NCI-H510A treated with DMSO at 0.1 percent for 48 hours (cell line): ENCODE results near the gene STUM.
"Not testable (repeated sequence)": the region's sequence is repeated elsewhere in the genome, so short reads cannot be mapped to it uniquely, and the experiment has no call there.

Experiments
- DNase-seq: peaks from one replicate; lab custom pipeline; 2025; lab: John Stamatoyannopoulos, UW

The STUM gene, protein sequence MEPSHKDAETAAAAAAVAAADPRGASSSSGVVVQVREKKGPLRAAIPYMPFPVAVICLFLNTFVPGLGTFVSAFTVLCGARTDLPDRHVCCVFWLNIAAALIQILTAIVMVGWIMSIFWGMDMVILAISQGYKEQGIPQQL

GRCh38 chr1:226548256-226549093, at the start of gene STUM:
TSS of gene STUM (plus strand) at chr1:226548764. CDS start at chr1:226548905, 141 bp downstream.
- peak; percentile 63 for DNase-seq

DNA sequence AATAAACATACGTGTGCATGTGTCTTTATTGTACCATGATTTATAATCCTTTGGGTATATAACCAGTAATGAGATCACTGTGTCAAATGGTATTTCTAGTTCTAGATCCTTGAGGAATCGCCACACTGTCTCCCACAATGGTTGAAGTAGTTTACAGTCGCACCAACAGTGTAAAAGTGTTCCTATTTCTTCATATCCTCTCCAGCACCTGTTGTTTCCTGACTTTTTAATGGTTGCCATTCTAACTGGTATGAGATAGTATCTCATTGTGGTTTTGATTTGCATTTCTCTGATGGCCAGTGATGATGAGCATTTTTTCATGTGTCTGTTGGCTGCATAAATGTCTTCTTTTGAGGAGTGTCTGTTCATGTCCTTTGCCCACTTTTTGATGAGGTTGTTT, 48.9 kb upstream of the STUM start:
- not testable (repeated sequence) for DNase-seq

DNA sequence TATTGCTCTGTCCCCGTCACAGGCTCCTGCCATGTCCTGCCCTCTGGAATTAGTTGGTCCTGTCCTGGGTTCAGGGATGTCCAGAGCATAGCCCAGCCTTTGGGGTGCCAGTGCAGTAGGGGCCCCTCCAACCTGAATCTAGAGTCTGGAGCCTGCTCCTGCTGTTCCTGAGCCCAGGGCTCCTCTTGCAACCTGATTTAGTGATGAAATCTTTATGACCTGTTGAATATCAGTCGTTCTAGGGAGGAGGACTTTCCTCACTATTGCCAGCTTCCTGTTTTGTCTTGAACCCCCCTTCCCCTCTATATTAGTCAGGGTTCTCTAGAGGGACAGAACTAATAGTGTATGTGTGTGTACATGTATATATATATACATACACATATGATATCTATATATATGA, 42.5 kb upstream of the STUM start:
- no peak for DNase-seq

DNA sequence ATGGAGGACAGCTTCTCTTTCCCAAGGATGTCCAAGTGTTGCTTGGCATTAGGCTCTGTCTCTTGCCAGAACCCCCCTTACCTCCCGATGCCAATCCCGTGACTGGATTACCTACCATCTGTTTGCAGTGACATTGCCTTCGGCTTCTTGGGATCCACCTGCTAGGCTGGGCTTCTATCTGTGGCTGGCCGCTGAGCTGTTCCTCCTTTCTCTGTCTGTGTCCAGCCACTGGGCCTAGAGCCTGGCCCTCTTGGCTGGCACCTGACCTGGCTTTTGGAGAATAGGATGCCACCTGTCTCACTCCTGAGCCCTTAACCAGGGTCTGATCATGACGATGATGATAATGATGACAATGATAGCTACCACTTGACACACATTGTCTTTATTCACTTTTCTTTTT, 41.6 kb upstream of the STUM start:
- DNase-seq = no peak

GRCh38 chr1:226510453-226510852, 38.1 kb upstream of the STUM start:
- DNase-seq = no peak

DNA sequence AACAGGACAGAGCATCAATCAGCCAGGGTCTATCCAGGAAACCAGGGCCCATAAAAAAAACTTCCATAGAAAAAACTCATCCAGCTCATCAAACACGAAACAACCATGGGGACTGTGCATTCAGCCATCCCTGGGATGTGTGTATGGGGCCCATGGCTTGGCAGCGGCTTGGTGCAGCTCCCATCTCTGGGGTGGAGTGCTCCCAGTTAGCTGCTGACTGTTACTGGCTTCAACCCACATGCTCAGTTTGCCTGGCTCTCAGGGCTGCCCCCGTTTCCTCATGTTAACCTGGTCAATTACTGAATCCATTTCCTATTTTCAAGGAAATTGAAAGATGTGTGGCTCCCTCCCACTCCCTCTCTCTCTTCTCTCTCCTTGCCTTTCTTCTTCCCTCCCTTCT, 37.3 kb upstream of the STUM start:
- no peak for DNase-seq

GRCh38 chr1:226512076-226512728, 36.4 kb upstream of the STUM start:
- DNase-seq = no peak

DNA sequence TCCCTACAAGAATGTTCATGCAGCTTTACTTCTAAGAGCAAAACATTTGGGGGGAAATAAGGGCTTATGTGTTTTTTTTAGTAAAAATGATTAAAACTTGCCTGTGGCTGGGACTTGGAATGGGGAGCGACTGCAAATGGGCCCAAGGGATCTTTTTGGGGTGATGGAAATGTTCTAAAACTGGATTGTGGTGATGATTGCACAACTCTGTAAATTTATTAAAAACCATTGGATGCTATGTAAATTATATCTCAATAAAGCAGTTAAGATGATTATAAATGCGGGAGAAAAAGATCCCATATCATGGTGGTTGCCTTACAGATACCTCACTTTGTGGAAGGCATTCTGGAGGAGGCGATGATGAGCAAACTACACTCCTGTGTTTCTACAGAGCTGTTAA, 30.2 kb upstream of the STUM start:
- no peak for DNase-seq

DNA sequence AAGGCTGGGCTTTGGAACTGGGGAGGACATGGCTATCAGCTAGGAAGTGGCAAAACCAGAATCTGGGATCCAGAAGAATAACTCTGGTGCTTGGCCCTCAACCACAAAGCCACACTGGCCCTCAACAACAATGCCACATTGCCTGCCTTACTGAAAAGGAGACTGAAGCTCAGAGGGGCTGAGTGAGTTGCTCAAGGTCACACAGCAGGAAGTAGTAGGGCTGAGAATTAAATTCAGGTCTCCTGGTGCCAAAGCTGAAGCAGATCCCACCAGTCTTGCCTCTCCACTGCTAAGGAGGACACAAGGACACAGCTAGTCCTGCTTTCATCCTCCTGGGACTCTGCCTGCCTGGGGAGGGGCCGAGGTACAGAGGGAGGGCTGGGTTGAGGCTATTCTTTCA, 29.4 kb upstream of the STUM start:
- DNase-seq = no peak

GRCh38 chr1:226519716-226520598, 28.6 kb upstream of the STUM start:
- DNase-seq = no peak

- no peak for DNase-seq
These were observed 27.8 kb upstream of the STUM start for GRCh38 chr1:226520640-226521355.

- DNase-seq = no peak
These were observed 24.7 kb upstream of the STUM start for GRCh38 chr1:226523646-226524406.

GRCh38 chr1:226524547-226524946, 24.0 kb upstream of the STUM start:
- no peak for DNase-seq

- DNase-seq = no peak
These were observed 22.8 kb upstream of the STUM start for GRCh38 chr1:226525750-226526149.

DNA sequence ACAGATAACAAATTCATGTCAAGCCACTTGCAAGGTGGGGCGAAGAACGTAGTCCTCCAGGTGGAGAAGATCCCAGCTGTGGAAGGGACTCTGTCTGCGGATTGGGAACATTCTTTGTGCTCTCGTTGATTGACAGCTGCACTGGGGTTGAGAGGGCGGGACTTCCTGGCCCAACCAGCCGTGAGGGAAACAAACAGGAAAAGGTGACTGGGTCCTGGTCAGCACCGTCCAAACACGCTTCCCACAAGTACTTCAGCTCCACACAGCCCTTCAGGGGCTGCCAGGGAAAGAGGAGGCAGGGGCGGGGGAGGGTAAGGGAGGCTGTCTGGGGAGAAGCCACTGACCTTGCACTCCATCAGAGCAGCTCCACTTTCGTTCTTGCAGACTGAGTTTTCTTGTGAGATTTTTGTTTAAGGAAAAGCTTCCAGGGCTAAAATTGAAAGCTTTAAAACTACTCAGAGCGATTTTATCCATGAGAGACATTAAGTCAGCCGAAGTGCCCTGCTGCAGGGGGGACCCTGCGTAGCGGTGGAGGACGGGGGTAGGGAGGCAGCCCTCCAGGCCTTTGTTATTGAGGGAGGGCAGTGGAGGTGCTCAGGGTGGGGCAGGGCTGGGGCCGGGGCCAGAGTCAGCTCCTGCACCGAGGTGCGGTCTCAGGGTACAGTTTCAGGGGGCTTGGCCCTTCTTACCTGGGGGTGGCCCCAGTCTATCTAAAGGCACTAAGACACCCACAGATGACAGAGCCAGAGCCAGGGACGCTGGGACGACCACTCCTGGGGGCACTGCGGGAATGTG, 21.6 kb upstream of the STUM start:
- DNase-seq = peak; percentile 13

GRCh38 chr1:226529891-226530290, 18.7 kb upstream of the STUM start:
- DNase-seq = no peak

DNA sequence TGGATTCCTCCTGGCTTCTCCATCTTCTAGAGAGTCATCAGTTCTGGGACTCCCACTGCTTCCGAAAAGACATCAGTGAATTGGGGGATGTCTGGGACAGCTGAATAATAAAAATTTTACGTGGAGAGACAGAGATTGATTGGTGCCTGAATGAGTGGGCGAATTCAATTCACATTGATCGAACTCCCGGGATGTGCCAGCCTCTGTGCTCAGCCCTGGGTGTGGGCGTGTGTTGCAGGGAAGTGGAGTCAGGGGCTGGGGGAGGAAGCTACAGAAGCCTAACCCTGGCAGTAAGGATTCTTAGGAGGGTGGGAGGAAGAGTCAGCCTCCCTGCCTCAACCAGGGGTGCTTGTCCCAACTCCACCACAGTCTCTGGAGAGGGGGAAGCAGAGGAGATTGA, 18.0 kb upstream of the STUM start:
- no peak for DNase-seq

- no peak for DNase-seq
These were observed 17.0 kb upstream of the STUM start for GRCh38 chr1:226531360-226532093.

GRCh38 chr1:226532553-226532952, 16.0 kb upstream of the STUM start:
- no peak for DNase-seq
